Suprapubic skin (tissue), 4 donors: ENCODE data around the gene IFT81. TPM values are rescaled to one million over a fixed set of nuclear protein-coding genes. Genes with fewer than 3 reads are reported as not detected.

Experiments
- DNase-seq, 2 donors: peaks; one replicate each; pipeline ENCODE4 v3.0.0-alpha.2; 2019; ENCODE audit warnings: low spot score in 2 of 2
- H3K27ac ChIP-seq: fragments of 200-600 bp; sonication (generic); one replicate; pipeline ENCODE4 v1.5.1; 2019
- H3K27me3 ChIP-seq: fragments of 200-600 bp; sonication (generic); one replicate; pipeline ENCODE4 v1.5.1; 2019
- H3K36me3 ChIP-seq: fragments of 200-600 bp; sonication (generic); one replicate; pipeline ENCODE4 v1.5.1; 2019
- H3K4me1 ChIP-seq: fragments of 200-600 bp; sonication (generic); one replicate; pipeline ENCODE4 v1.5.1; 2019
- H3K4me3 ChIP-seq: fragments of 200-600 bp; sonication (generic); one replicate; pipeline ENCODE4 v1.5.1; 2019; ENCODE audit warnings: mild to moderate bottlenecking
- H3K9me3 ChIP-seq: fragments of 200-600 bp; sonication (generic); one replicate; pipeline ENCODE4 v1.5.1; 2019
- EP300 ChIP-seq: sonication (generic); formaldehyde crosslinking; IDR thresholded peaks from one replicate; pipeline ENCODE4 v1.6.1; 2017; ENCODE audit warnings: antibody characterized with exemption
- POLR2A ChIP-seq, 2 donors: fragments of 450-650 bp; IDR thresholded peaks; one replicate each; pipeline ENCODE4 v1.6.1; 2017; ENCODE audit warnings: antibody characterized with exemption in 2 of 2, mild to moderate bottlenecking in 2 of 2, moderate library complexity in 2 of 2
- POLR2AphosphoS5 ChIP-seq, 3 donors: sonication (generic); formaldehyde crosslinking; IDR thresholded peaks; one replicate each; pipeline ENCODE4 v1.6.1; 2017; ENCODE audit warnings: antibody characterized with exemption in 3 of 3
- WGBS: methylation state at CpG from one replicate; pipeline ENCODE4 v1.1.5; 2018; 5-methylcytosine and 5-hydroxymethylcytosine counted together
- total RNA-seq, 4 donors: library from RNA; depleted of rRNA; stranded (reverse); fragments of >200 nt; gene quantifications; one replicate each; pipeline ENCODE4 v1.1.0, GENCODE V29; 2016
- TF ChIP-seq, protein P1 (sequence below), 2 donors: fragments of 200-600 bp in 1 of 2; fragments of 450-650 bp in 1 of 2; sonication (generic) in 1 of 2; IDR thresholded peaks; one replicate each; pipeline ENCODE4 v1.5.1; 2016 to 2019; ENCODE audit warnings: antibody characterized with exemption in 2 of 2, mild to moderate bottlenecking in 1 of 2, moderate library complexity in 1 of 2

IFT81 gene
- total RNA-seq, 4 donors from 2014 or later: 4.8 to 15.5 (median 5.3) TPM

- peaks cover 31% of the 10 kb centered on the region for H3K36me3 ChIP-seq
- 86% methylated on average over 3 of the region's 3 CpGs for WGBS
- no peak overlapping the region for H3K4me3 ChIP-seq
- H3K4me1 ChIP-seq: no peaks in the 10 kb centered on the region
- TF ChIP-seq EP300 (no peak), POLR2A (IDR thresholded peaks at IDR 0.05) (no peak), POLR2AphosphoS5 (IDR thresholded peaks at IDR 0.05) (no peak)
- TF ChIP-seq, protein P1, sequence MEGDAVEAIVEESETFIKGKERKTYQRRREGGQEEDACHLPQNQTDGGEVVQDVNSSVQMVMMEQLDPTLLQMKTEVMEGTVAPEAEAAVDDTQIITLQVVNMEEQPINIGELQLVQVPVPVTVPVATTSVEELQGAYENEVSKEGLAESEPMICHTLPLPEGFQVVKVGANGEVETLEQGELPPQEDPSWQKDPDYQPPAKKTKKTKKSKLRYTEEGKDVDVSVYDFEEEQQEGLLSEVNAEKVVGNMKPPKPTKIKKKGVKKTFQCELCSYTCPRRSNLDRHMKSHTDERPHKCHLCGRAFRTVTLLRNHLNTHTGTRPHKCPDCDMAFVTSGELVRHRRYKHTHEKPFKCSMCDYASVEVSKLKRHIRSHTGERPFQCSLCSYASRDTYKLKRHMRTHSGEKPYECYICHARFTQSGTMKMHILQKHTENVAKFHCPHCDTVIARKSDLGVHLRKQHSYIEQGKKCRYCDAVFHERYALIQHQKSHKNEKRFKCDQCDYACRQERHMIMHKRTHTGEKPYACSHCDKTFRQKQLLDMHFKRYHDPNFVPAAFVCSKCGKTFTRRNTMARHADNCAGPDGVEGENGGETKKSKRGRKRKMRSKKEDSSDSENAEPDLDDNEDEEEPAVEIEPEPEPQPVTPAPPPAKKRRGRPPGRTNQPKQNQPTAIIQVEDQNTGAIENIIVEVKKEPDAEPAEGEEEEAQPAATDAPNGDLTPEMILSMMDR (IDR thresholded peaks at IDR 0.05): no peak
- H3K27me3 ChIP-seq: no peaks in the 10 kb centered on the region
- no peak for DNase-seq
- peaks cover 21% of the 10 kb centered on the region for H3K9me3 ChIP-seq
- H3K27ac ChIP-seq: no peak overlapping the region
Measured at GRCh38 chr12:110183386-110183785, 59.2 kb downstream of the IFT81 start.

GRCh38 chr12:110185626-110186025 lies 61.5 kb downstream of the IFT81 start:
- no peak for TF ChIP-seq POLR2A (IDR thresholded peaks at IDR 0.05)
- TF ChIP-seq, protein P1 (IDR thresholded peaks at IDR 0.05): no peak
- TF ChIP-seq EP300: no peak
- no peak for TF ChIP-seq POLR2AphosphoS5 (IDR thresholded peaks at IDR 0.05)
- whole genome bisulfite sequencing: 98% methylated on average over 2 of the region's 2 CpGs

GRCh38 chr12:110186059-110186458 lies 61.9 kb downstream of the IFT81 start:
- 87% methylated on average over 1 of the region's 1 CpG for WGBS
- peaks cover 32% of the 10 kb centered on the region for H3K36me3 ChIP-seq
- H3K27me3 ChIP-seq: no peaks in the 10 kb centered on the region

More at GRCh38 chr12:110185626-110186025, 61.5 kb downstream of the IFT81 start:
- Histone ChIP-seq H3K27me3 (no peaks in the 10 kb centered on the region), H3K36me3 (peaks cover 31% of the 10 kb centered on the region), H3K4me1 (no peaks in the 10 kb centered on the region), H3K27ac (no peak overlapping the region), H3K4me3 (no peak overlapping the region), H3K9me3 (peaks cover 21% of the 10 kb centered on the region)
- no peak for DNase-seq

GRCh38 chr12:110193196-110193595 lies 69.0 kb downstream of the IFT81 start:
- no peaks in the 10 kb centered on the region for H3K4me1 ChIP-seq
- peaks cover 24% of the 10 kb centered on the region for H3K36me3 ChIP-seq
- TF ChIP-seq POLR2A (IDR thresholded peaks at IDR 0.05) (no peak), EP300 (no peak), POLR2AphosphoS5 (IDR thresholded peaks at IDR 0.05) (no peak)
- TF ChIP-seq, protein P1 (IDR thresholded peaks at IDR 0.05): no peak
- H3K9me3 ChIP-seq: no peaks in the 10 kb centered on the region
- no peak overlapping the region for H3K27ac ChIP-seq
- DNase-seq: no peak
- no peaks in the 10 kb centered on the region for H3K27me3 ChIP-seq
- 76% methylated on average over 1 of the region's 1 CpG for WGBS
- no peak overlapping the region for H3K4me3 ChIP-seq

More at GRCh38 chr12:110186059-110186458, 61.9 kb downstream of the IFT81 start:
- no peak overlapping the region for H3K4me3 ChIP-seq
- no peak overlapping the region for H3K27ac ChIP-seq
- no peaks in the 10 kb centered on the region for H3K4me1 ChIP-seq
- no peak for TF ChIP-seq EP300
- TF ChIP-seq, protein P1 (IDR thresholded peaks at IDR 0.05): no peak
- TF ChIP-seq POLR2AphosphoS5 (IDR thresholded peaks at IDR 0.05): no peak
- TF ChIP-seq POLR2A (IDR thresholded peaks at IDR 0.05): no peak
- H3K9me3 ChIP-seq: peaks cover 21% of the 10 kb centered on the region
- DNase-seq: no peak

GRCh38 chr12:110197003-110197402 lies 72.8 kb downstream of the IFT81 start:
- TF ChIP-seq POLR2A (IDR thresholded peaks at IDR 0.05) (no peak), POLR2AphosphoS5 (IDR thresholded peaks at IDR 0.05) (no peak), EP300 (no peak)
- TF ChIP-seq, protein P1 (IDR thresholded peaks at IDR 0.05): no peak
- H3K27ac ChIP-seq: no peak overlapping the region
- no peaks in the 10 kb centered on the region for H3K9me3 ChIP-seq
- 90% methylated on average over 2 of the region's 2 CpGs for WGBS
- H3K27me3 ChIP-seq: no peaks in the 10 kb centered on the region
- H3K4me3 ChIP-seq: no peak overlapping the region
- peaks cover 13% of the 10 kb centered on the region for H3K36me3 ChIP-seq
- no peak for DNase-seq
- no peaks in the 10 kb centered on the region for H3K4me1 ChIP-seq
